HEK293 (cell line): ENCODE measurements around the gene PPFIBP1.

Source experiments
- MEIS1 ChIP-seq: sonication (generic); formaldehyde crosslinking; IDR thresholded peaks from 2 replicates; pipeline ENCODE4 v1.8.1; 2022; ENCODE audit warnings: missing genetic modification reagents, mild to moderate bottlenecking, borderline replicate concordance
- ZBTB48 ChIP-seq: fragments of 450-650 bp; formaldehyde crosslinking; IDR thresholded peaks from 2 replicates; pipeline ENCODE4 v1.5.1; 2016; ENCODE audit warnings: missing biosample characterization, missing genetic modification characterization
- TF ChIP-seq, protein P1 (sequence below): fragments of 450-650 bp; formaldehyde crosslinking; IDR thresholded peaks from 2 replicates; pipeline ENCODE4 v1.5.1; 2017; ENCODE audit warnings: missing biosample characterization, missing genetic modification characterization
- TF ChIP-seq, protein P2 (sequence below): fragments of 450-650 bp; formaldehyde crosslinking; IDR thresholded peaks from 2 replicates; pipeline ENCODE4 v1.5.1; 2016; ENCODE audit warnings: missing biosample characterization, missing genetic modification characterization, low read depth
- TF ChIP-seq, protein P3 (sequence below): fragments of 450-650 bp; formaldehyde crosslinking; IDR thresholded peaks from 2 replicates; pipeline ENCODE4 v1.5.1; 2016; ENCODE audit warnings: missing biosample characterization, missing genetic modification characterization
- TF ChIP-seq, protein P4 (sequence below): fragments of 450-650 bp; formaldehyde crosslinking; IDR thresholded peaks from 2 replicates; pipeline ENCODE4 v1.5.1; 2016; ENCODE audit warnings: missing biosample characterization, missing genetic modification characterization

DNA sequence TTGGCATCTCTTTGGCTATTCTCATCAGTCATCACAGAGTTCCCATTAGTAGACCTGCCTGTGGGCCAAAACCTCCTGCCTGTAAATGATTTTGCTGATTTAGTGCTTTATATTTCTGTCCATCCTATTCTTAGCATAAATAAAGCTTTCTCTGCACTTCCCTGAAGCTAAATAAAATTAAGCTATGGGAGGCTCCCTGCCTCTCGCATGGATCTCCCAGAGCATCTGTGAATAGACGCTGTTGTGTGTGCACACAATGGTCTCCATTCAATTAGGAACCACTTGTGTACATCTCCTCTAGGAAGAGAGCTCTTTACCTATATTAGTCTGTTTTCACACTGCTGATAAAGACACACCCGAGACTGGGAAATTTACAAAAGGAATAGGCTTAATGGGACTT is 80.4 kb downstream of the PPFIBP1 start:
- TF ChIP-seq MEIS1, result no peak
- TF ChIP-seq, protein P1, sequence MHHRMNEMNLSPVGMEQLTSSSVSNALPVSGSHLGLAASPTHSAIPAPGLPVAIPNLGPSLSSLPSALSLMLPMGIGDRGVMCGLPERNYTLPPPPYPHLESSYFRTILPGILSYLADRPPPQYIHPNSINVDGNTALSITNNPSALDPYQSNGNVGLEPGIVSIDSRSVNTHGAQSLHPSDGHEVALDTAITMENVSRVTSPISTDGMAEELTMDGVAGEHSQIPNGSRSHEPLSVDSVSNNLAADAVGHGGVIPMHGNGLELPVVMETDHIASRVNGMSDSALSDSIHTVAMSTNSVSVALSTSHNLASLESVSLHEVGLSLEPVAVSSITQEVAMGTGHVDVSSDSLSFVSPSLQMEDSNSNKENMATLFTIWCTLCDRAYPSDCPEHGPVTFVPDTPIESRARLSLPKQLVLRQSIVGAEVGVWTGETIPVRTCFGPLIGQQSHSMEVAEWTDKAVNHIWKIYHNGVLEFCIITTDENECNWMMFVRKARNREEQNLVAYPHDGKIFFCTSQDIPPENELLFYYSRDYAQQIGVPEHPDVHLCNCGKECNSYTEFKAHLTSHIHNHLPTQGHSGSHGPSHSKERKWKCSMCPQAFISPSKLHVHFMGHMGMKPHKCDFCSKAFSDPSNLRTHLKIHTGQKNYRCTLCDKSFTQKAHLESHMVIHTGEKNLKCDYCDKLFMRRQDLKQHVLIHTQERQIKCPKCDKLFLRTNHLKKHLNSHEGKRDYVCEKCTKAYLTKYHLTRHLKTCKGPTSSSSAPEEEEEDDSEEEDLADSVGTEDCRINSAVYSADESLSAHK (tag by site-specific recombination), result no peak
- TF ChIP-seq, protein P2, sequence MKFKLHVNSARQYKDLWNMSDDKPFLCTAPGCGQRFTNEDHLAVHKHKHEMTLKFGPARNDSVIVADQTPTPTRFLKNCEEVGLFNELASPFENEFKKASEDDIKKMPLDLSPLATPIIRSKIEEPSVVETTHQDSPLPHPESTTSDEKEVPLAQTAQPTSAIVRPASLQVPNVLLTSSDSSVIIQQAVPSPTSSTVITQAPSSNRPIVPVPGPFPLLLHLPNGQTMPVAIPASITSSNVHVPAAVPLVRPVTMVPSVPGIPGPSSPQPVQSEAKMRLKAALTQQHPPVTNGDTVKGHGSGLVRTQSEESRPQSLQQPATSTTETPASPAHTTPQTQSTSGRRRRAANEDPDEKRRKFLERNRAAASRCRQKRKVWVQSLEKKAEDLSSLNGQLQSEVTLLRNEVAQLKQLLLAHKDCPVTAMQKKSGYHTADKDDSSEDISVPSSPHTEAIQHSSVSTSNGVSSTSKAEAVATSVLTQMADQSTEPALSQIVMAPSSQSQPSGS (tag by site-specific recombination), result no peak
- TF ChIP-seq ZBTB48 (tag by site-specific recombination), result no peak
- TF ChIP-seq, protein P3, sequence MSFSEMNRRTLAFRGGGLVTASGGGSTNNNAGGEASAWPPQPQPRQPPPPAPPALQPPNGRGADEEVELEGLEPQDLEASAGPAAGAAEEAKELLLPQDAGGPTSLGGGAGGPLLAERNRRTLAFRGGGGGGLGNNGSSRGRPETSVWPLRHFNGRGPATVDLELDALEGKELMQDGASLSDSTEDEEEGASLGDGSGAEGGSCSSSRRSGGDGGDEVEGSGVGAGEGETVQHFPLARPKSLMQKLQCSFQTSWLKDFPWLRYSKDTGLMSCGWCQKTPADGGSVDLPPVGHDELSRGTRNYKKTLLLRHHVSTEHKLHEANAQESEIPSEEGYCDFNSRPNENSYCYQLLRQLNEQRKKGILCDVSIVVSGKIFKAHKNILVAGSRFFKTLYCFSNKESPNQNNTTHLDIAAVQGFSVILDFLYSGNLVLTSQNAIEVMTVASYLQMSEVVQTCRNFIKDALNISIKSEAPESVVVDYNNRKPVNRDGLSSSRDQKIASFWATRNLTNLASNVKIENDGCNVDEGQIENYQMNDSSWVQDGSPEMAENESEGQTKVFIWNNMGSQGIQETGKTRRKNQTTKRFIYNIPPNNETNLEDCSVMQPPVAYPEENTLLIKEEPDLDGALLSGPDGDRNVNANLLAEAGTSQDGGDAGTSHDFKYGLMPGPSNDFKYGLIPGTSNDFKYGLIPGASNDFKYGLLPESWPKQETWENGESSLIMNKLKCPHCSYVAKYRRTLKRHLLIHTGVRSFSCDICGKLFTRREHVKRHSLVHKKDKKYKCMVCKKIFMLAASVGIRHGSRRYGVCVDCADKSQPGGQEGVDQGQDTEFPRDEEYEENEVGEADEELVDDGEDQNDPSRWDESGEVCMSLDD (tag by site-specific recombination), result no peak
- TF ChIP-seq, protein P4, sequence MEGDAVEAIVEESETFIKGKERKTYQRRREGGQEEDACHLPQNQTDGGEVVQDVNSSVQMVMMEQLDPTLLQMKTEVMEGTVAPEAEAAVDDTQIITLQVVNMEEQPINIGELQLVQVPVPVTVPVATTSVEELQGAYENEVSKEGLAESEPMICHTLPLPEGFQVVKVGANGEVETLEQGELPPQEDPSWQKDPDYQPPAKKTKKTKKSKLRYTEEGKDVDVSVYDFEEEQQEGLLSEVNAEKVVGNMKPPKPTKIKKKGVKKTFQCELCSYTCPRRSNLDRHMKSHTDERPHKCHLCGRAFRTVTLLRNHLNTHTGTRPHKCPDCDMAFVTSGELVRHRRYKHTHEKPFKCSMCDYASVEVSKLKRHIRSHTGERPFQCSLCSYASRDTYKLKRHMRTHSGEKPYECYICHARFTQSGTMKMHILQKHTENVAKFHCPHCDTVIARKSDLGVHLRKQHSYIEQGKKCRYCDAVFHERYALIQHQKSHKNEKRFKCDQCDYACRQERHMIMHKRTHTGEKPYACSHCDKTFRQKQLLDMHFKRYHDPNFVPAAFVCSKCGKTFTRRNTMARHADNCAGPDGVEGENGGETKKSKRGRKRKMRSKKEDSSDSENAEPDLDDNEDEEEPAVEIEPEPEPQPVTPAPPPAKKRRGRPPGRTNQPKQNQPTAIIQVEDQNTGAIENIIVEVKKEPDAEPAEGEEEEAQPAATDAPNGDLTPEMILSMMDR, result no peak
